HG03469 (cell line): Measurements from ENCODE around the gene ITSN1.

Experiments
- ATAC-seq: cut with Tn5 transposase; IDR thresholded peaks from one replicate; pipeline ENCODE4 v1.9.1; 2021; ENCODE audit warnings: mild to moderate bottlenecking, moderate library complexity, moderate number of reproducible peaks; ENCODE audit not compliant: unreplicated experiment

Gene ITSN1

GRCh38 chr21:33880626-33881025 lies 238.3 kb downstream of the ITSN1 start:
- ATAC-seq, result no peak

DNA sequence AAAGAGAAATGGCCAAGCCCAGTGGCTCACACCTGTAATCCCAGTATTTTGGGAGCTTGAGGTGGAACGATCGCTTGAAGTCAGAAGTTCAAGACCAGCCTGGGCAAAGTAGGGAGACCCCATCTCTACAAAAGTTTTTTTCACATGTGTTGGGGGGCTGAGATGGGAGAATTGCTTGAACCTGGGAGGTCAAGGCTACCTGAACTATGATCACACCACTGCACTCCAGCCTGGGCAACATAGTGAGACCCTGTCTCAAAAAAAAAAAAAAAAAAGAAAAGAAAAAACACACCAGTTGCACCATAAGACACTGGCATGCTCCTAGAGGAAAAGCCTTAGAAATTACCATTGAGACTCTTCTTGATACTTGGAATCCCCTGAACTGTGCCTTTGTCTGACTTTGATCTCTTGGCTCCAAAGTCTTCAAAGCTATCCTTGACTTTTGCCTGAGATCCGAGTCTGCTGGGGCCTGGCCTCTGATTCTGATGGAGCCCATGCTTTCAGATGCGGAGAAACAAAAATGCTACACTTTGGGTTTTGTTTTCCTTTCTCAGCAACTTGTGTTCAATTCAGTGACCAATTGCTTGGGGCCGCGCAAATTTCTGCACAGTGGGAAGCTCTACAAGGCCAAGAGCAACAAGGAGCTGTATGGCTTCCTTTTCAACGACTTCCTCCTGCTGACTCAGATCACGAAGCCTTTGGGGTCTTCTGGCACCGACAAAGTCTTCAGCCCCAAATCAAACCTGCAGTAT lies 239.6 kb downstream of the ITSN1 start:
- ATAC-seq, result no peak

- no peak for ATAC-seq
Measured at GRCh38 chr21:33883118-33883517, 240.8 kb downstream of the ITSN1 start.

GRCh38 chr21:33884376-33885171 lies 242.3 kb downstream of the ITSN1 start:
- ATAC-seq, result no peak

DNA sequence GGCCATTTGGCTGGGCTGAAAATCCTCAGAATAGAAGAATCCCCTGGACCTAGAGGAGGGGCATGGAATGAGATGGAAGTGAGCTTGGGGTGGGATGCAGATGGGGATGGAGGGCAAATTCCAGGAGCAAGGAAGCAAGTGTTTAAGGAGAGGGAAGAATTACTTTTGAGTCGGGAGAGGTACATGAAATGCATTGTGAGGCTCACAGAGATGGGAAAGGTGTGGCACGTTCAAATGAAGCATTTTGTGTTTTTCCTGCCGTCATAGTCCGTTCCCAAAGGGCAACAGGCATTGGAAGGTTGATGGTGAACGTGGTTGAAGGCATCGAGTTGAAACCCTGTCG lies 242.8 kb downstream of the ITSN1 start:
- no peak for ATAC-seq

- ATAC-seq, result no peak
Measured at GRCh38 chr21:33886321-33886720, 244.0 kb downstream of the ITSN1 start.

DNA sequence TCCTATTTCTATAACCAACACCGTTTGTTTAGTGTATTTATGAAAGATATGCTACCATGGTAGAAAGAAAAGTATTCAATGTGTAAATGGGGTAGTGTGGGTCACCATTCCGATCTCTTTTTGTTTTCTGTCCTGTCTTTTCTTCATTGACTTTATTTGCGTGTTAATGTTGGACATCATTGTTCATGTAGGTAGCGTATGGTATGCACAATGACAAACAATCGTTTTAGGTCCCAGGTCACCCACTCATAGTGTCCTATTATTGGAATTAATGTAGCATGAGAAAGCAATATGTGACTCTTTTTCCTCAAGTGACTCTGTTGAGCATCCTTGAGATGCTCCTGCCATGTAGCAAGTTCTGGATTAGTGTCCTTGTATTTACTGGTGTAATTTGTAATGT lies 247.9 kb downstream of the ITSN1 start:
- ATAC-seq, result no peak

DNA sequence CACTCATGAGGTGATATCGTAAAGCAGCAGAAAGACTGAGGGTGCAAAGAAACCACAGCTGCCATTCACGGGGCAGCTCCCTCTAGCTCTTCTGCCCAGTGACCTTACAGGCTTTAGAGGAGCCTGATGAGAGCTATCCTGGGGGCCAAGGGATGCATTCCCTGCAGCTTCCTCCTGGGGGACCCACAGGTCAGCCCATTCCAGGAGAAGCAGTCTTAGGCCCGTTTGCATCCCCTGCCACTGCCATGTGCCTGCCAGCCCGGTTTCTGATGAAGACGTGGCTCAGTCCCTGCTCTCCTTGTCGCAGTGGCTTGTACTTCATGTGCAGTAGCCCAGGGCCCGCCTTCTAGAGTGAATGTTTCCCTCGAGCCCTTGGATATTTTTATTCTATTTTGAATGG lies 250.6 kb downstream of the ITSN1 start:
- ATAC-seq, result no peak

DNA sequence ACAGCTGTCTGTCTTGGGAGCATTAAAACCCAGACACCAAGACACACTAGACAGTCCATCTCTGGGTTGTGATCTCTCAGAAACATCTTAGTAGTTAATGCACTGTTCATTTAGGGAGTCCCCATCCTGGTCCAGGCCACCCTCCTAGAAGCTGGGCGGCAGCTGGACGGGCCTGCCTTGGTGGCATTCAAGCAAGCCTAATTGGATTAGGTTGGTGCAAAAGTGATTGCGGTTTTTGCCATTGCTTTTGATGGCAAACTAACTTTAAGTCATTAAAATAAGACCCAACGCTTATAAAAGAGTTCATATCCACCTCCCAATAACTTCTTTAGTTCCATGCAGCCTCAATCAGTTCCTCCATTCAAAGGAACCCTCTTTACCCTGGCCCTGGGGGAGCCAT lies 251.6 kb downstream of the ITSN1 start:
- ATAC-seq, result no peak

- ATAC-seq, result no peak
Measured at GRCh38 chr21:33894736-33895288, 252.5 kb downstream of the ITSN1 start.

DNA sequence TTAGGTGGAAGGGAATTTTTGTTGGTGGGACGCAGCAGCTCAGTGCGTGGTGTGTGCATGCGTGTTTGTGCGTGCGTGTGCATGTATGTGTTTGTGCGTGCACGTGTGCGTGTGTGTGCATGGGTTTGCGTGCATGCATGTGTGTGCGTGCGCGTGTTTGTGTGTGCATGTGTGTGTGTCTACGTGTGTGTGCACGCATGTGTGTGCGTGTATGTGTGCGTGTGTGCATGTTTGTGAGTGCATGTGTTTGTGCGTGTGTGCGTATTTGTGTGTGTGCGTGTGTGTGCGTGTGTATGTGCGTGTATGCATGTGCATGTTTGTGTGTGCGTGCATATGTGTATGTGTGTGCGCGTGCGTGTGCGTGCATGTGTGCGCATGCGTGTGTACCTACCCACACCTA lies 253.1 kb downstream of the ITSN1 start:
- ATAC-seq, result no peak

DNA sequence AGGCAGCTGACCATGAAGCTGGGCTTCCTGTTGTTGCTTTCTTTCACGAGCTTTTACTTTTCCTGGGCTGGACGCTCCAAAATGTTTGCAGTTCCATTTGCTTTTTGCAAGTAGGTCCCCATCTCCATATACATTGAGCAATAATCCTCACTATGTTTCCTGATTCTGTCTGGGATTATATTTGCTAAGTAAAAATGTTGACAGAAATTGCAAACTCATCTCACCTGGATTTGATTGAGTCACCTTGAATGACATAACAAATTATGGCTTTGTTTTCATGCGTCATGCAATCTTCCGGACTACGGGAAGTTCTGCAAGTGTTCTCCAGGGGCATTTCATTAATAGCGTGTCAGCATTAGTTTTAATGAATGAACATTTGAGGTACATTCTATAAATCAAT lies 254.4 kb downstream of the ITSN1 start:
- ATAC-seq, result no peak

DNA sequence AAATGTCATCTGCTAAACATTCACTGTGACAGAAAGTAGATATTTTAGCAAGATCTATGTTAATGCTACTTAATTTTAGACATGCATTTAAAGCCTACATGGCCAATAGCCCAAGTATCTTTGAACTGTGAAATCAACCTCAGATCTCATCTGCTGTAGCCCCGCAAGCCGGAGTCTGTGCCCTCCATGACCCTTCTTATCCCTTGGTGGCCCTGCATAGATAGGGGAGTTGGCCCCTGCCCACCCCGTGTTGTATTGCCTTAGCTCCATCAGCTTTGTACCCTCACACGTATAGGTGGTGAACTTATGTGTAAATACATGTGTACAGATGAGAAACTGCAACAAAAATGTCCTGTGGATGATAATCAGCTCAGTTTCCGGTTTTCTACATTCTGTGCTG lies 254.8 kb downstream of the ITSN1 start:
- no peak for ATAC-seq

DNA sequence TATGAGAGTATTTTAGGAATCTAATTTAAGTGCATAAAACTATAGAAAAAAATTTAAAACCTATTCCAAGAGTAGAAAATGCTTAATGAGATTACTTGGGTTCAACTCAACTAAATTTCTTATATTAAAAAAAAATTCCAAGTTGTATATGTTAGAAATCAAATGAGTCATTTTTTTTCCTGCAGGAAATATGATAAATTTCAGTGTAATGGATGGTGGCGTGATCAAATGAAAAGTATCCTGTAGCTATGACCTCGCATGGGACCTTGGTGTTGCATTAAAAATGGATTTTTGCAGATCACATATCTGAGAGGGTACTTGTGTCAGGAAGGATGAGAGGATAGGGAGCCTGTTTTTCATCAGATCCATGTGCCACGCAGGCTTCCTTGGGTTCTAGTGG lies 255.4 kb downstream of the ITSN1 start:
- no peak for ATAC-seq

DNA sequence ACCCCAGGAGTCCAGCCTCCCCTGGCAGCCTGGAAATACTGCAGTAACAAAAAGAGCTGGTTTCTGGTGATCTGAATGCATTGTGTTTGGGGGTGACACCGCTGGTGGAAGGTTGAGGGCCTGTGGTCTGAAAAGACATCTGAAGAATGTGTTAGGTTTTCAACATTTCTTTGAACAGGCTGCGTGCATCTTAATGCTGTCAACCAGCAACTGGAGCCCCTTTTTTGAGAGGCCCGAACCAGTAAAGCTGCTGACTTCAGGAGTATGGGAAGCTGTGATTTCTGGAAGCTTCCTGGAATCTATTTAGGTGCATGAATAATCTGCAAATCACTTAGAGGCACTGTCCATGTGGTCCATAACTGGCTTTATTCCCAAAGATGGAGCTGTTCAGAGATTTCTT lies 256.3 kb downstream of the ITSN1 start:
- no peak for ATAC-seq

GRCh38 chr21:33899199-33899598 lies 256.9 kb downstream of the ITSN1 start:
- ATAC-seq, result no peak

DNA sequence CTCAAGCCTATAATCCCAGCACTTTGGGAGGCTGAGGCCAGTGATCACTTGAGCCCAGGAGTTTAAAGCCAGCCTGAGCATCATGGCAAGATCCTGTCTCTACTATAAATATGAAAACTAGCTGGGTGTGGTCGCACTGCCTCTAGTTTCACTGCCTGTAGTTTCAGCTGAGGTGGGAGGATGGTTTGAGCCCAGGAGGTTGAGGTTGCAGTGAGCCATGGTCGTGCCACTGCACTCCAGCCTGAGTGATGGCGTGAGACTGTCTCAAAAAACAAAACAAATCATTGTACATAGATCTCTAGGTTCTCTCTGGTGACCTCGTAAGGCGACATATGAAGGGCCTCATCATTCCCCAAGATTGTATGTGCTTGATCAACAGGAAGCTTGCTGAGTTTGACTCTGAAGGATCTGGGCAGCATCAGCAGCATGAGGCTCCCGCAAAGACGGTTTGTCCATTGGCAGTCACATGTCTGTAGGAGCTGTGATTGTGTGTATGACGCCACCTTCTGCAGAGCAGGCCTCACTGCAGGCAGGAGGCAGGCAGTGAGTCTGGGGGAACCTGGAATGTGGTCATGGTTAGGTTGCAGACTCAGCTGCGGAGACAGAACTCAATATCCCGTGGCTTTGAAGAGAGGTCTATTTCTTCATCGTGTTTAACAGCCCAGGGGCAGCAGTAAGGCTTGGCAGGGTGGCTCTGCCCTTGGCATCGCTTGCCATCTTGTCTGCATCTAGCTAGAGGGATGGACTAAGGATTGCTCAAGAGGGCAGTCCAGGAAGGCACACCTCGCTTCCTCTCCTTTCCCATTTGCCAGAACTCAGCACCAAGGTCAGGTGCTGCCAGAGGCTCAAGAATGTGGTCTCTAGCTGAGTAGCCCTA lies 259.3 kb downstream of the ITSN1 start:
- ATAC-seq, result no peak

GRCh38 chr21:33902349-33902748 lies 260.0 kb downstream of the ITSN1 start:
- no peak for ATAC-seq

DNA sequence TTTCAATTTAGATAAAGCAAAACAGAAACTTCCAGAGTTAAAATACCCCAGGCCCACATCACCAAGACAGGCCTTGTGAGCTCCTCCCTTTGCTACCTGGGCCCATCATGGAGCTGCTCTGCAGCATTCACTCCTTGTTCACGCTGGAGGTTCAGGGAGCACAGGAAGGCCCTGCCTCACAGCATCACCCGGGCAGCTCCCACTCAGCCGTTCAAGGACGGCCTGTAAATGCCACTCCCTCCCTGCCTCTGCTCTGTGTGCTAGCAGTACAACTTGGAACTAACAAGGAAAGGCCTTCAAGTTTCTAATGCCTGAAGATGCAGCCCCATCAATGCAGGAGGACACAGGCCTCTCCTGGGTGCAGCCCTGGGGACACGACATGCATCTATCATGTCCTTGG lies 261.7 kb downstream of the ITSN1 start:
- ATAC-seq, result no peak

DNA sequence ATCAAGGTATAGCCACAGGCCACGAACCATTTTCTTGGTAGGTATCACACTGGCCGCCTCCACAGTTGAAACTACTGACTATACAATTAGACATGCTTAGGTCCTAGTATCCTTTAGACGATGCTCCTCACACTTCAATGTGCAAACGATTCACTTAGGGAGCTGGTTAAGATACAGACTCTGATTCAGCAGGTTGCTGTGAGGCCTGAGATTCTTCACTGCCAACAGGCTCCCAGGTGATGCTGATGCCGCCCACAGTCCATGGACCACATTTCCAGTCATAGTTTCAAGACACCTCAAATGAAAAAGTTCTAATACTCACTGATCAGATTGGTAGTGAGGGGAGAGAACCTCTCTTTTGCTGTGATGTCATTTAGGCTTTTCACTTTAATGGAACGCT lies 266.5 kb downstream of the ITSN1 start:
- no peak for ATAC-seq

DNA sequence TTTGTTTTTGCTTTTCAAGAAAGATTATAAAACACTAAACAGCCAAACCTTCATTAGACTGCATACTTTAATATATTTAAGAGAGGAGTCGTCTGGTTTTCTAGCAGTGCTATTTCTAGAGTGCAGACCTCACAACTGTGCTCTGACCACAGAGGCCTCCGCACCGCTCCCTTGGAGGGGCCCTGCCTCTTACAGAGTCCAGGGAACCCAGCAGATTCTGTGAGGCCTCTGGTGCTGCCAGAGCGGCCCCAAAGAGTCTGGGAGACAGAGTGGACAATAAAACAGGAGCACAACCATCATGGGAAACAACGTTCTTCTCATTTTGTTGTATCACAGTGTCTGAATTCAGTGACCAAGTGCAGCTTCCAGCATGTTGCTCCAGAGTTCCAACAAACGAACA lies 267.5 kb downstream of the ITSN1 start:
- no peak for ATAC-seq
